Measurements from ENCODE around the gene C10orf67.
"Not testable (repeated sequence)": the region's sequence is repeated elsewhere in the genome, so short reads cannot be mapped to it uniquely, and the experiment has no call there.

The C10orf67 gene

DNA sequence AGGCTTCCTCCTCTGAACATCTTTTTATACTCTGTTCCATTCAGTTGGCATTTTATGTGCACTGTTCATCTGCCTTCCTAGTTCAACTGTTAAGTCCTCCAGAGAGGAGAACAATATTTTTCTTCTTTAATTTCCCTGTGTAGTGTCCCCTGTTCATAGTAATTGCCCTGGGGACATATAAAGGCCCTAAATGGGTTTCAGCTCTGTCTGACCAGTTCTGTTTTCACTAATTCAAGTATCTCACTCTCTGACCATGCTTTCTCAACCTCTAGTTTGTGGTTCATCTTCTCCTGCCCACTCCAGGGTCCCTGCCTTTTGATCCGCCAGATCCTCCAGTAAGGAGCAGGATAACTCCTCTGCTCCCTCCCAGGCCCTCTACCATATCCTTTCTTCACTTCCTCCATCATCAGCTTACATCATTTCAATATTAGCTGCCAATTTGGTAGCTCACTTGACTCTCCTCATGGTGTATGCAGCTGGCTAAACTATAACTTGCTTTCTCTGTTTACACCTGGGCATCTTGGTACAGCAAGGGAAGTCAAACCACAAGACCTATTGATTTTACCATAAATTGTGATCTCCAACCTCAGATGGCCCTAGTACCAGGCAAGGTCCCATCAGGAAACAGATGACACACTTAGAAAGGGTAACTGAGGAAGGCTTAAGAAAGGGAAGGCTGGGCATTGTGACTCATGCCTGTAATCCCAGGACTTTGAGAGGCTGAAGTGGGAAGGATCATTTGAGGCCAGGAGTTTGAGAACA, 17.7 kb upstream of the C10orf67 start:
- DNase-seq = no peak

DNA sequence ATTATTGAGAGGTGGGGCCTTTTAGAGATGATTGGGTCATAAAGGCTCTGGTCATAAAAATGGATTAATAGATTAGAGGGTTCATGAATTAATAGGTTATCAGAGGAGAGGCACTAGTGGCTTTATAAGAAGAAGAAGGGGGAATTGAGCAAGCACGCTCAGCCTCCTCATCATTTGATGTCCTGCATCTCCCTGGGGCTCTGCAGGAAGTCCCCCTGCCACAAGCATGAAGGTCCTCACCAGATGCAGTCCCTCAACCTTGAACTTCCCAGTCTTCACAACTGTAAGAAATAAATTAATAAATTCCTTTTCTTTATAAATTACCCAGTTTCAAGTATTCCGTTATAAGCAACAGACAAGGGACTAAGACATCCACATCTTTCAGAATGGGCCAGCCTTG, 17.1 kb upstream of the C10orf67 start:
- no peak for DNase-seq

DNA sequence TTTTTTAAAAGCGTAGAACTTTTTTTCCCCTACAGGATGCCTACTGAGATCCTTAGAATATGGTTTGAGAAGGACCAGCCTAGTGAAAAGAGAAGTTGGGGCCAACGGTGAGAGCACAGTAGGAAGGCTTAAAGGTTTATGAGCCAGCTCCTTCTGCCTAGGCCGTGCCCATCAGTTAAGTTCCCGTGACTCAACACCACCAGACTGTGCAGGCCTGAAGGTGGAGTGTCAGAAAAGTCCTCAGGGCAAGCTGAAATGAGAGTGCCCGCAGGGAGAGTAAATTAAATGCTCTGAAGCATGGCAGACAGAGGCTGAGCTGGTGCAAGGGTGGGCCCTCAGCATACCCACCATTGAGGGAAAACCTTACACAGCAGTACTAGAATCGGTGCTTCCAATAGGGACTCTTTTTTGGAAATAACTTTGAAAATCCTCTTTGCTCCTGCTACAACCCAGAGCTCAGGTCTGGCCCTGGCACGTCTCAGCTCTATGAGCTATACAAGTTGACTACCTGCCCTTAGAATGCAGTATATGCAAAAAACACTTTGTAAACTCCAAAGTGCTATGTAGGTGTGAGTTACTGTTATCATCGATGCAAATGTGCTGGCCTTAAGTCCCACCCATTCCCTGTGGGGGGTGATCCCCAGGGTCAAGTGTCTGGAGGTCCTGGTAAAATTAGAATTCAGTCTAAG, 15.2 kb upstream of the C10orf67 start:
- DNase-seq = no peak

DNA sequence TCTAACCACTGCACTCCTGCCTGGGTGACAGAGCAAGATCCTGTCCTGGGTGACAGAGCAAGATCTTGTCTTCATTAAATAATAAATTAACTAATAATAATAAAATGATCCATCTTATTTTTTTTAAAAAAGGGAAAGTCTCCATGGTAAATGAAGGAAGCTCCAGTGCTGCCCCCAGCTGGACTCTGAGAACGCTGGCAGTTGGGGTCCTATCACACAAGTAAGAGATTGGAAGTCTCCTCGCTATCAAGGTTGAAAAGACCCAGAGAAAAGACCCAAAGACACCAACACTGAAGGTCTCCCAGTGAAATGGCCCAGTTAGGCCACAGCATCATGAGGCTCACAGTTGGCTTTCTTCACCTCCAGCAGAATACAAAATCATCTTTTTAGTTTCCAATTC, 13.8 kb upstream of the C10orf67 start:
- no peak for DNase-seq

DNA sequence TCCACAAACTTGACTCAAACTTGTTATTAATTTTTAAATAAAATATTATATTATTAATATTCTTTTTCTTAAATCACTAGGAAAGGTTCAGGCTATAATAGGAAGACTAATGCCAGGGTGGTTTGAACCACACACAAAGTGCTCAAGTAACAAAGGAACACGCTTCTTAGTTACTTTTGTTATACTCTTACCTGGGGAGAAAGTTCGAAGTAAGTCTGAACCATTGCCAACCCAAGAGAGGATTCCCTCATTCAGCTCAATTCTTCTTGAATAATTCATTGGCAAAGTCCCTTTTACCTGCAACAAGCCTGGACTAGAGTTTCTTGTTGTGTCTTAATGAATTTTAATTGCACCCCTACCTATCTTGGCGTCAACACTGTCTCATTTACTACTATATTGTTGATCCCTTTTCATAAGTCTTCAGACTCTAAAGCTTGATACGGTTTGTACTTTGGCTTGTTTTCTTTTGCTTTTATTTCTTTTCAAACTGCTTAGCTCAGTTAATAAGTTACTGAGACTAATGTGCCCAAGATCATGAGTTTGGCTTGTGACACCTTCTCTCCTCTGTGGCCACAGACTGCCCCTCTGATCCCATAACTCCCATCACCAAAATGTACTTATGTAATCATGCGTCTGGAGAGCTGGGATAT, 10.2 kb upstream of the C10orf67 start:
- no peak for DNase-seq

DNA sequence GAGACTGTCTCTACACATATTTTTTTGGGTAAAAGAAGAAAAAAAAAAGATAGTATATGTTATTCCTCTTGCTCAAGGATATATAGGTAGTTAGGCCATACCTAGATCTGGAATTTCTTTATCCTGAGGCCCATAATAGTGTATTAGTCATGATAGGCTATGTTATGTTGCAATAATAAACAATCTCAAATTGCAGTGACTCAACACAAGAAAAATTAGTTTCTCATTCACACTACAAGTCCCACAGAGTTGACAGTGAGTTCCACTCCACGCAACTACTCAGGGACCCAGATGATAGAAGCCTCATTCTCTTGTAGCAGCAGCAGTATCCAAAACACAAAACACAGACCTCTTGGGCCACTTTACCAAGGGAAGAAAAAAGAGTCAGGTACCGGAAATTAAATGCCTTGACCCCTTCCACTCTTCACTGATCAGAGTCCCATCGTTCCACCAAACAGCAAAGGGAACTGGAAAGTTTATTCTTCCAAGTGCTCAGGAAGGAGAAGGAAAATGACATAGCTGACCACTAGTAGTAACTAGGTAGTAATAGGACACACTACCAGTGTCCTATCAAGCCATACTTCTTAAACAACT, 7.4 kb upstream of the C10orf67 start:
- DNase-seq = no peak

DNA sequence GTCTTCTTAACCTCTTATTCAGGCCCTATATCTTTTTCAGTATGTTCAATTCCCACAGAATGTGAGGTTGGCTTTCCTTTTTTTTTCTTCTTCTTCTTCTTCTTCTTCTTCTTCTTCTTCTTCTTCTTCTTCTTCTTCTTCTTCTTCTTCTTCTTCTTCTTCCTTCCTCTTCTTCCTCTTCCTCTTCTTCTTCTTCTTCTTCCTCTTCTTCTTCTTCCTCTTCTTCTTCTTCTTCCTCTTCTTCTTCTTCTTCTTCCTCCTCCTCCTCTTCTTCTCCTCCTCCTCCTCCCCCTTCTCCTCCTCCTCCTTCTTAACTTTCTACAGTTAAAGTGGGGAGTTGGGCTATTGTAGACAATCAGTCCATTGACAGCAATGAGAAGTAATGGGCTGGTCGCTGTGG, 6.1 kb upstream of the C10orf67 start:
- DNase-seq = not testable (repeated sequence)

DNA sequence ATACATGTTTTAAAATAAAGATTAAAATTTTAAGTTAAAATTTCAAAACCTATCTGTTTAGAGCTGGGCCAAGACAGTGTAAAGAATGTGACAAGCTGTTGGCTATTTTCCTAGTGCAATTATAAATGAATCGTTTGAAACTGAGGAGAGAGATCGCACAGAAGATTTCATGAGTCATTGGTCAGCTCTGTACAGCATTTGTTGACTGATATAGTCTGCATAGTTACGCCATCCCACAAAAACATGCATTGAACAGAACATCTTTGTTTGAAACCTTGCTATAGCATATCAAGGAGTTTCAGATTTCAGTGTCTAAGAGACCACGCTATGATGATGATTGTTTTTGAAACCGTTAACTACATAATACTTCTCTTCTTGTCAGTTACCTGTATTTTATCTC, 1.3 kb upstream of the C10orf67 start:
- DNase-seq = no peak

DNA sequence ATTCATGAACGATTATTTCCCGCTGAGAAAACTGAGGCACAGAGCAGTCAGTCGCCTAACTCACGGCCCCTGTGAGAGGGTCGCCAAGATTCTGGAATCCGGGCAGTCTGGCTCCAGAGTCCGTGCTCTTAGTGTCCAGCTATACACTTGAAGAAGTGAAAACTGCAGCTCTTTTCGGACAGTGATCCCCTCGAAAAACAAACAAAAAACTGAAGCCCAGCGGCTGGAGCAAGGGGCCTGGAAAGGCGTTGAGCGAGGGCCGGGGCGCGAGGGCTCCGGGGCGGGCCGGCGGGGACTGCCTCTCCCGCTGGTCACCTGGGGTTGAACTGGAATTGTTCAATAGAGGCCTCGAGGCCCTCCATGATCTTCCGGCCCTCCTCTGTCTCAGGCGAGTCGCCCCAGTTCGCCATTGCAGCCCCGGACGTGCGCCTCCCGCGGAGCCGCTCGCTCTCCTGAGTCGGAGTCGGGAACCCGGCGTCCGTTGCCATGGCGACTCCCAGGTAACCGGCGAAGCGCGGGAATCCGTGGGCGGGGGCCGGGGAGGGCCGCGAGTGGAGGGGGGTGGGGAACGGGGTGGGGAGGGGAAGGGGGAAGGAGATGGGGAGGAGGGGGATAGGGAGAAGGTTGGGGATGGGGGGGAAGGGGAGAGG, 881 bp downstream of the C10orf67 start:
- DNase-seq = peak; percentile 52

DNA sequence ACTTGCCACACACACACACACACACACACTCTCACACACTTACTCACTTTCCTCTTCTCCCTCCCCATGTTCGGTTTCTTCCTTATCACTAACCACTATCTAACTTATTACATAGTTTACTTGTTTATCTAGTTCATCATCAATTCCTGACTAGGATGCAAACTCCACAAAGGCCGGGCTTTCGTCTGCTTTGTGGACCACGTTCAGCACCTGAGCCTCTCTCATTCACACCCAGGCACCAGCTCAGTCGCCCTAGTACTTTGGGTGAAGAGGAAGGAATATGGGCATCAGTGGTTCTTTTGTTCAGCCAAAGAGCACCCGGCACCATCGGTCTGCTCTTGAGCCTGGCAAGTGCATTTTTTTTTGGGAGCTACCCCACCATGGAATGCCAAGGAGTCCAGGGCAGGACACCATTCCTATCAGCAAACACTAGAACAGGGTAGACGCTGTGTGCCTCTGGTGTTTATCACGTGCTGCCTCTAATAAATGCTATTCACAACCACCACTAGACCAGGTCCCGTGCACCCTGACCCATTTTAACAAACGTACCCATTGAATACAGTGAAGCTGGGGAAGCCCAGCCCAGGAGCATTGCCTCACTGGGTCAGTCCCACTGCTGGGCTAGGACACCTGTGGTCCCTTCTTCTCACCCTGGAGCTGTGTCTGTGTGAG, 2.2 kb downstream of the C10orf67 start:
- DNase-seq = no peak

DNA sequence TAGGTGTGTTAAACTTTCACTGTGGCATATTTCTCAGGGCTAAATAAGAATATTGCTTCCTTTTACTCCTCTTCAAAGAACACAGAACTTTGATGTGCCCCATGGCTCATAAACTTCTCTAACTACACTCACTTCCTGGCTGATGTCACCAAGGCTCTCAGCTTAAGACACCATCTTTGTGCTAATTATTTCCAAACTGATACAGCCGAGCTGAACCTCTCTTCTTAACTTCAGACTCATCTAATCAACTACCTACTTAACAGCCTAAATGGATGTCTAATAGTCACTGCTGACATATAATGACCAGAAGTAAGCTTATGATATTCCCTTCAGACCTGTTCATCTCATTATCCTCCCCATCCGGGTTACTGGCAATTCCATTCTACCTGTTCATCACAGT, 3.6 kb downstream of the C10orf67 start:
- DNase-seq = peak; percentile 66

DNA sequence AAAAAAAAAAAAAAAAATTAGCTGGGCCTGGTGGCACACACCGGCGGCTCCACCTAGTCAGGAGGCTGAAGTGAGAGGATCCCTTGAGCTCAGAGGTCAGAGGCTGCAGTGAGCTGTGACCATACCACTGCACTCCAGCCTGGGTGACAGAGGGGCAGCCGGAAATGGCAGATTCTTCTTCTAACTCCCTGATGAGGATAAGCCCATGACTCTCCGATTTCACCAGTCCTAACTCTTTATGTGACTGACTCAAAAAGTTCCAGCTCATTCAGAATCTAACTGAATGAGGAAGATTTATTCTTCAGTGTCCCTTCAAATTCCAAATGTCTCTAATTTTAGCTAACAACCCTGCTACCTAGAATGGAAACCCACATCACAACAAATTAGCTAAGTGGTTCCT, 4.2 kb downstream of the C10orf67 start:
- no peak for DNase-seq

DNA sequence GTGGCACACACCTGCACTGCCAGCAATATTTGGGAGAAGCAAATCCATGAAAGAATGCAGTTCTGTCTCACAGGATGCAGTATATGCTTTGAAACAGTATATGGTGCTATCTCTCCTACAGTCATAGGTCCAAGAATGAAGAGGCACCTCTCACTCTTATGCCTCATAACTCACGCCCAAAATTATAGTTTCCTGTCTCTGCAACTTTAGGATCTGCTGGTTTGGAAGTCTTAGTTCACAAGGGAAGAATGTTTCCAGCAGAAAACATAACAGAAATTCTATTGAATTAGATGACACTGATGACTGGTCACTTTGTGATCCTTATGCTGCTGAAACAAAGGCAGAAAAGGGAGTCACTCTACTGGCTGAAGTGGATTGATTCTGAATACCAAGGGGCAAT, 5.7 kb downstream of the C10orf67 start:
- DNase-seq = no peak

DNA sequence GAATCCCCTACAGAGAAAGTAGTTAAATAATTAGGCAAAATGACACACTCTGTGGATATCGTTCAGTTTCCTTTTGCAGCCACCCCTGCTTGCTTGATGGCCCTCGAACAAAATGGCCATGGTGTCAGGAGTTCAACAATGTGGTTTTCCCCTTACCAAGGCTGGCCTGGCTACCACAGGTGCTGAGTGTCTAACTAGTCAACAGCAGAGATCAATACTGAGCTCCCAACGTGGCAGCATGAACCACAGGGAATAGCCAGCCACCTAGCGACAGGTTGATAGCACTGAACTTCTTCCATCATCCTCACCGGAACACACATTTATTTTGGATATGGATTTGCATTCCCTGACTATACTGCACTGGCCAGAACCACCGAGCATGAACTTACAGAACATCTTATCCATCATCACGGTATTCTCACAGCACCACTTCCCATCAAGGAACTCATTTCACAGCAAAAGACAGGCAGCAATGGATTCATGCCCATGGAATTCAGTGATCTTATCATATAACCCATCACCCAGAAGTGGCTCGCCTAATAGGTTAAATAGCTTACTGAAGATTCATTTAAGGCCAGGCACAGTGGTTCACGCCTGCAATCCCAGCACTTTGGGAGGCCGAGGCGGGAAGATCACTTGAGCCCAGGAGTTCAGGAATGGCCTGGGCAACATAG, 6.3 kb downstream of the C10orf67 start:
- DNase-seq = peak; percentile 26

DNA sequence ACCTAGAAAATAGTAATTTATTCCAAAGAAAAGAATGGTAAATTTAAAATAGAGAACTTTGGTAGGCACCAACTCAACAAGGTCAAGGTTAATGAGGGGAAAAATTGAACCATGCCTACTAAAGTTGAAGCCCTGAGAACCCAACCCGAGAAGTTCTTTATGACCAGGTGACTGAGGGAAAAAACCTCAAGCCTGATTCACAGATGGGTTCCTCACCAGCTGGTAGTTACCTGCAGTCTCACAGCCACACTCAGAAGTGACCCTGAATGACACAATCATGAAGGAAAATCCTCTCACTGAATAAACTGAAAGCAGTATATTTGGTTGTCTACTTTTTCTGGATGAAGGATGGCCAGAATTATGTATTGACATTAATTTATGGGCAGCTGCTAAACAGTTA, 7.0 kb downstream of the C10orf67 start:
- no peak for DNase-seq

DNA sequence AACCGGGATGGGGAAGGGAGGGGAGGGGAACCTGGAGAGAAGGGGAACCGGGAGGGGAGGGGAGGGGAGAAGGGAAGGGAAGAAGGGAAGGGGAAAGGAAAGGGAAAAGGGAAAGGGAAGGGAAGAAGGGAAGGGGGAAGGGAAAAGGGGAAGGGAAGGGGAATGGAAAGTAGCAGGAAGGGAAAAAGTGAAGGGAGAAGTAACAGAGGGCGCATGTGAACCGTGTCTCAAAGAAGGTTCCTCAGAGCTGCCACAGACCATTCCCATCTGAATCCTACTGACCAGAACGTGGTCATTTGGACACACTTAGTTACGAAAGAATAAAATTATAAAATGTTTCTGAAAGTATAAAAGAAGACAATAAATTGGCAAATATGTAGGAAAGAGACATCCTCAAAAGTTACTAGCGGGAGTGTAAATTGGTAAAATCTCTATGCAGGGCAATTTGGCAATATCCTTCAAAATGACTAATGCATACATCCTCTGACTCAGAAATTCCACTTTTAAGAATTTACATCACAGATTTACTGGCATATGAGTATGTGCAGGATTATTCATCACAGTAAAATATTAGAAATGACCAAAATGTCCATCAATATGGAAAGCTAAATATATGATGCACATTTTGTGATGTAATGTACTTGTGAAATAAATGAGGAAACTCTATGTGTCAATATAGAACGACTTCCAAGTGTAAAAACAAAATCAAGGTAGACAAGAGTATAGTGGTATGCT, 12.9 kb downstream of the C10orf67 start:
- DNase-seq = no peak

DNA sequence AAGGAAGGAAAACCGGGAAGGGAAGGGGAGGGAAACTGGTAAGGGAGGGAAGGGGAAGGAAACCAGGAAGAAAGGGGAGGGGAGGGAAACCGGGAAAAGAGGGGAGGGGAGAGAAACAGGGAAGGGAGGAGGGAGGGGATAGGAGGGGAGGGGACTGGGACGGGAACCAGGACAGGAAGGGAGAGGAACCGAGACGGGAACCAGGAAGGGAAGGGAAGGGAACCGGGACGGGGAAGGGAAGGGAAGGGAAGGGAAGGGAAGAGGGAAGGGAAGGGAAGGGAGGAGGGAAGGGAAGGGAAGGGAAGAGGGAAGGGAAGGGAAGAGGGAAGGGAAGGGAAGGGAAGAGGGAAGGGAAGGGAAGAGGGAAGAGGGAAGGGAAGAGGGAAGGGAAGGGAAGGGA, 13.6 kb downstream of the C10orf67 start:
- DNase-seq = no peak

DNA sequence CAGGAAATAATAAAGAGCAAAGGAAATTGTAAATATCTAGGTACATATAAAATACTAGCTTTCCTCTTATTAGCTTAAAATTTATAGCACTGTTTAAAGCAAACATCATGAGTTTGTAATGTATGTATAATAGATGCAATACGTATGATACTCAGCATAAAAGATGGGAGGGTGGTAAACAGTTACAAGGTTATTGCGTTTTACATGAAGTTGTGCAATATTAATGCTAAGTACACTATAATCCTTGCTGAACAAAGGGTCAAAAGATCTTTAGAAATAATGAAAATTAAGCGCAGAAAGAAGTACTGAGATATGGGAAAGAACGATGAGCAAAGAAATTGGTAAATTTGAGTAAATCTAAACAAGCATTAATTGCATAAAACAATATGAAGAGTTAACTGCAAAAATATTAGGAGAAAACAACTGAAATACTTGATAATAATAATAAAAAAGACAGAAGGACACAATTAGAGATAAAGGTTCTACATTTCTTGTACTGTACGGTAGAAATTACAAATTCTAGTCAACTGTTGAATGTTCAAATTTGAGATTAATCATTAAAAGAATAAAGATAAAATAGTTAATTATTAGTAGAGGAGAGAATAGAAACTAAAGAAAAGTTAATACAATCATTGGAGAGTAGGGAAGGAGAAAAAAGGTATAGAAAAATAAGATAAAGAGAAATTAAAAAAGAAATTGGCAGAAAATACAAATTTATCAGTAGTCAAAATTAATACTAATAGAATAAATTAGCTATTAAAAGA, 17.9 kb downstream of the C10orf67 start:
- DNase-seq = no peak

DNA sequence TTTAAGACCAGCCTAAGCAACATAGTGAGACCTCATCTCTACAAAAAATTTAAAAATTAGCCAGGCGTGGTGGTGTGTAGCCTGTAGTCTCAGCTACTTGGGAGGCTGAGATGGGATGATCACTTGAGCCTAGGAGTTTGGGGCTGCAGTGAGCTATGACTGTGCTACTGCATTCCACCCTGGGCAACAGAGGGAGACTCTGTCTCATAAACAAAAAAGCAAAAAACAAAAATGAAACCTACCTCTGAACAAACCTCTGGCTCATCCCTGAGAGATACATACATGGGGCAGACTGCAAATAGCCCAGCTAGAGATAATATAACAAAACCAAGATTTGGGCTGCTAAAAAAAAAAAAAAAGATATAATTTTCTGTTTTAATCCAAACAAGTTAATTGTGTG, 19.5 kb downstream of the C10orf67 start:
- no peak for DNase-seq

DNA sequence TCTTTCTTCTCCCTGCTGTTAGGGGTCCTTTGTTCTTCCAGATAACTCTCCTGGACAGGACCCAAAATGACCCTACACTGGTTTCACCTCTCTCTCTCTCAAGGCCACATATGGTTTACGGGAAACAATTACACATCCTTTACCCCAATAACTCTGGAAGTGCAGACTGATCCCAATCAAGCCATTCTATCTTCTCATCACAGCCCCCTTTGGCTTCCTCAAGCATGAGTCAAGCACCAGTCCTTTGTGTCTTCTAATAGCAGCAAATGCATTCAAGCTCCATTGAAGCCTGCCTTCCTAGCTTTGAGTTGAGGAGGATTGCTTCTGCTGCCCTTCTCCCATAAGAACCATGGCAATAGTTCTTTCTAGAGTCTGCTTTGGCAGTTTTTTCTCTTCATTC, 20.2 kb downstream of the C10orf67 start:
- DNase-seq = no peak

DNA sequence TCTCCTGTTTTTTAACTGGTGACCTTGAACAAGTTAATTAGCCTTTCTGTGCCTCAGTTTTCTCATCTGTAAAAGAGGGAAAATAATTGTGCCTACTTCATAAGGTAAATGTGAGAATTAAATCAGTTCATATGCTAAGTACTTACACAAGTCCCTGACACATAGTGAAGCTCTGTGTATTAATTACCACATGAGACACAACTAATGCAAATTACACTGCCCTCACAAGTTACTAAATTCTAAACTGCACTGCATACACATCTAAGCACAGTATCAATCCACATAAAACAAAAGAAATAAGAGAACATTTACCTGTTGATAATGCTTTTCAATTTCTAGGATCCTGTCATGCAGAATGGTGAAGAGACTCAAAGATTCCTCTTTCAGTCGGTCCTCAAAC, 22.5 kb downstream of the C10orf67 start:
- no peak for DNase-seq

Measured in NCI-H82 (cell line).